ENCODE data around the gene CERS6. TPM values are rescaled to one million over a fixed set of nuclear protein-coding genes. Genes with fewer than 3 reads are reported as not detected.

Gene CERS6
- polyA plus RNA-seq, 4 donors: 6.8 to 55.4 (median 21.9) TPM

DNA sequence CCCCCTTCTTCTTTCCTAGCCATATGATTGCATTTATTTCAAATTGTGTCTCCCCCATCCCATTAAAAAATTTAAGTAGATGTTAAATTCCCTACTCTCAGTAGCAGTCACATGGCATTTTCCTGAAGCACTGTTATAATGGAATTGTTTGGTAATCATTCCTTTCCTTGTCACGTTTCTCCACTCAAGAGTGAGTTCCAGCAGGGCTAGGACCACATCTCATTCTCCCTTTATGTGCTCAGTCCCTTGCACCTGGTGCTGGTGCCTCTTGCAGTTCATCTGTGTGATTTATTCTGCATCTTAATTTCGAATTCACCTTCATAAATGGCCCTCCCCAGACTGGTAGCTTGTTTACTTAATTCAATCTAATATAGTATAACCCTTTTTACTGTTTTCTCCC is 276.0 kb downstream of the CERS6 start:
- Histone ChIP-seq H3K4me1 (ENCODE audit: control insufficient read depth in 3 of 3, insufficient read depth in 2 of 3, low read depth in 1 of 3, low read length in 2 of 3) (no peaks in the 10 kb centered on the region), H3K9me3 (ENCODE audit: control insufficient read depth in 2 of 2, insufficient read depth in 1 of 2, low read depth in 1 of 2, low read length in 1 of 2) (no peaks in the 10 kb centered on the region), H3K27ac (ENCODE audit: low read depth in 1 of 3, low read length in 2 of 3) (no peak overlapping the region), H3K36me3 (ENCODE audit: control insufficient read depth in 3 of 3, insufficient read depth in 2 of 3, low read depth in 1 of 3, low read length in 3 of 3) (peaks cover 0 to 12% (median 2%) of the 10 kb centered on the region in 3 donors), H3K27me3 (ENCODE audit: control insufficient read depth in 3 of 3, insufficient read depth in 3 of 3, low read length in 3 of 3) (no peaks in the 10 kb centered on the region), H3K4me3 (ENCODE audit: low read depth in 1 of 3, low read length in 3 of 3) (no peak overlapping the region)
- FAIRE-seq: no peak
- WGBS, 3 donors: 81 to 86% (median 86%) methylated on average over 2 of the region's 2 CpGs
- no peak for DNase-seq

DNA sequence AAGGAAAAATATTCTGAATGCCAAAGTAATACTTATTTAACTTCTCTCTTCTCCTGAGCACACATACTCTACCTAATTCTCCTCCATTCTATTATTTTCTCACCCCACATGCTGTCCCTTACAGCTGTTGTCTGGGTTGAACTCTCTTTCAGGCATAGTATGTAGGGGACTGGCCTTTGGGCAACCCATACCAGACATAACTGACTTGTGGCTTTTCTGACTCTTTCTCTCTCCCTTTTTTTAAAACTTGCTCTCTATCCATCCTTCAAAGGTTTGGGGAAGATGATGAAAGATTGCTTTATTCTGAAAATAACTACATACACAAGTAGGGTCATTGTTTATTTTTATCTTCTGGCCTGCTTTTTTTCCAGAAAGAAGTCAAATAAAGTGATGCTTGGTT is 276.4 kb downstream of the CERS6 start:
- FAIRE-seq (no peak), DNase-seq (no peak)
- Histone ChIP-seq H3K4me1 (ENCODE audit: control insufficient read depth in 3 of 3, insufficient read depth in 2 of 3, low read depth in 1 of 3, low read length in 2 of 3) (no peaks in the 10 kb centered on the region), H3K27ac (ENCODE audit: low read depth in 1 of 3, low read length in 2 of 3) (no peak overlapping the region), H3K9me3 (ENCODE audit: control insufficient read depth in 2 of 2, insufficient read depth in 1 of 2, low read depth in 1 of 2, low read length in 1 of 2) (no peaks in the 10 kb centered on the region), H3K36me3 (ENCODE audit: control insufficient read depth in 3 of 3, insufficient read depth in 2 of 3, low read depth in 1 of 3, low read length in 3 of 3) (peaks cover 0 to 12% (median 2%) of the 10 kb centered on the region in 3 donors), H3K27me3 (ENCODE audit: control insufficient read depth in 3 of 3, insufficient read depth in 3 of 3, low read length in 3 of 3) (no peaks in the 10 kb centered on the region), H3K4me3 (ENCODE audit: low read depth in 1 of 3, low read length in 3 of 3) (no peak overlapping the region)

DNA sequence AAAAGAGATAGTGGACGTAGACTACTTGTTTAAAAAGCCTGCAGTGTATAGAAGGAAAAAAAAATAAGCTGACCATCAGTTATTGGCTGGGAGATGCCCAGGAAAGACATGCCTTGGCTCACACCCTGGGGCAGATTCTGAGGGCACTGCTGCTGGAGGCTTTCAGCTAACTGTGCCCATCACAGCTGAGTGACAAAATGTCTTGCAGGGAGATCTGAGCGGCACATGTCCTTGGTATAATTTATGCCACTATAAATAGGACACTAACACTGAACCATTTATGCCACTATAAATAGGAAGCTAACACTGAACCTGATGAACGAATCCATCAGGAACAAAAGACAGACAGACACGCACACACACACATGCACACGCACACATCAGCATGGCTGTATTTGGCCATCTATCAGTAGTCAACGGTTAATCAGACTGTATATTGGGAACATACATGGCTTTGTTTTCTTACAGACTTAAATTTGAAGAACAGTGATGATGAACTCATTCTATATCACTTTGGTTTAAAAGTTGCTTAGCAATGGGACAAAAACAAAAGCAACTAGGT is 278.2 kb downstream of the CERS6 start:
- Histone ChIP-seq H3K4me3 (ENCODE audit: low read depth in 1 of 3, low read length in 3 of 3) (no peak overlapping the region), H3K36me3 (ENCODE audit: control insufficient read depth in 3 of 3, insufficient read depth in 2 of 3, low read depth in 1 of 3, low read length in 3 of 3) (peaks cover 0 to 6% (median 2%) of the 10 kb centered on the region in 3 donors), H3K27ac (ENCODE audit: low read depth in 1 of 3, low read length in 2 of 3) (no peak overlapping the region), H3K9me3 (ENCODE audit: control insufficient read depth in 2 of 2, insufficient read depth in 1 of 2, low read depth in 1 of 2, low read length in 1 of 2) (no peaks in the 10 kb centered on the region), H3K27me3 (ENCODE audit: control insufficient read depth in 3 of 3, insufficient read depth in 3 of 3, low read length in 3 of 3) (no peaks in the 10 kb centered on the region), H3K4me1 (ENCODE audit: control insufficient read depth in 3 of 3, insufficient read depth in 2 of 3, low read depth in 1 of 3, low read length in 2 of 3) (no peaks in the 10 kb centered on the region)
- WGBS, 3 donors: 90 to 94% (median 91%) methylated on average over 6 of the region's 6 CpGs
- DNase-seq (no peak), FAIRE-seq (no peak)

DNA sequence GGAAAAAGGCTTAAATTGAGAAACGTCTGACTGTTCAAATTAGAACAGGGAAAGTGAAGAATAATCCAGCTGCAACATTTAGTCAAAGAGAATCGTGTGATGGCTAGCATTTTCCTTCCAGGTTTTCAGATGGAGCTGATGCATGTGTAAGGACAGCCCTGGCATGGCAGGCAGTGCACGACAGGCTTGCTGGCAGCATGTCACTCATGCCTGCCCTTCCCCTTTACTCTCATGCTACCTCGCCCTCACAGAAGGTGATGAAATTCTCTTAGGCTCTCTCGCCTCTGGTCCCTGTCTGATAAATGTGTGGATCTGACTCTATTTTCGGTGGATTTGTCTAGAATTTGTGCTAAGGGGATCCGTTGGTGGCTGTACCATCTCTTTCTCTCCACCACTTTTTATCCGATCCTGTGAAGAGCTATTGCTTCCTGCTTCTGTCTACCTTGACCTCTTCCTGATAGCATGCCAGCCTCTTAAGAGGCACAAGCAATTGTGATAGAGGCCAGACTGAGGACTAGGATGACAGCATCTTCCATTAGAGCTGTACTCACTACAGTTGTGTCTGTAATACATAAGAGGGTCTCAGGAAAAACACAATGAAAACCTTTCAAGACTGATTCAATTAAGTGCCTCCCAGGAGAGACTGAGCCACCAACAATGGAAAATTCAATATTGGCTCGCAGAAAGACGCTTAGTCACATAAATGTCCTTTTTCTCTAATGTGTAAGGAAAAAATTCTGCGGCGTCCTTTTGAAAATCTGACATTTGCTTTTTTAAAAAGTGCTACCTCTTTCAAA is 280.8 kb downstream of the CERS6 start:
- no peak overlapping the region for H3K4me3 ChIP-seq (ENCODE audit: low read depth in 1 of 3, low read length in 3 of 3)
- FAIRE-seq (no peak), DNase-seq (no peak)
- no peak overlapping the region for H3K27ac ChIP-seq (ENCODE audit: low read depth in 1 of 3, low read length in 2 of 3)
- H3K27me3 ChIP-seq (ENCODE audit: control insufficient read depth in 3 of 3, insufficient read depth in 3 of 3, low read length in 3 of 3): no peaks in the 10 kb centered on the region
- no peaks in the 10 kb centered on the region for H3K9me3 ChIP-seq (ENCODE audit: control insufficient read depth in 2 of 2, insufficient read depth in 1 of 2, low read depth in 1 of 2, low read length in 1 of 2)
- H3K4me1 ChIP-seq (ENCODE audit: control insufficient read depth in 3 of 3, insufficient read depth in 2 of 3, low read depth in 1 of 3, low read length in 2 of 3): peaks cover 0 to 7% (median 0%) of the 10 kb centered on the region in 3 donors
- peaks cover 0 to 3% (median 2%) of the 10 kb centered on the region in 3 donors for H3K36me3 ChIP-seq (ENCODE audit: control insufficient read depth in 3 of 3, insufficient read depth in 2 of 3, low read depth in 1 of 3, low read length in 3 of 3)
- WGBS, 3 donors: 74 to 85% (median 75%) methylated on average over 12 of the region's 12 CpGs

DNA sequence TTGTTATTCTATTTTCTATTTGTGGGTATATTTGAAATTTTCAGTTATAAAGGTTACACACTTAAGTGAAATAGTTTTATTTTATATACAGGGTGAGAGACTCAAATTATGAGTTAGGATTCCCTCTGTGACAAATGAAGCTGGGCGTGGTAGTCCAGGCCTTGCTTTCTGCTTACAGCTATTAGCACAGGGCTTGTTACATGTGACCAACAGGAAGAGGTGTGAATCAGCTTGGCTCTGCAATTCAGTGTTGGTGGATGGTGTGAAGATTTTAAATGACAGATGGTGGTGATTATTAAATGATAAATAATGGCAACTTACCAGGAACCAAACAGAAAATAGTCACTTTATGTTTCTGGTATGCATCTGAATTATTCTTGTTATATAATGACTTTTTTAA is 282.0 kb downstream of the CERS6 start:
- FAIRE-seq (no peak), DNase-seq (peak; percentile 50 to 57)
- H3K27me3 ChIP-seq (ENCODE audit: control insufficient read depth in 3 of 3, insufficient read depth in 3 of 3, low read length in 3 of 3): no peaks in the 10 kb centered on the region
- no peak overlapping the region for H3K4me3 ChIP-seq (ENCODE audit: low read depth in 1 of 3, low read length in 3 of 3)
- H3K4me1 ChIP-seq (ENCODE audit: control insufficient read depth in 3 of 3, insufficient read depth in 2 of 3, low read depth in 1 of 3, low read length in 2 of 3): peaks cover 0 to 15% (median 2%) of the 10 kb centered on the region in 3 donors
- H3K36me3 ChIP-seq (ENCODE audit: control insufficient read depth in 3 of 3, insufficient read depth in 2 of 3, low read depth in 1 of 3, low read length in 3 of 3): peaks cover 0 to 3% (median 2%) of the 10 kb centered on the region in 3 donors
- no peaks in the 10 kb centered on the region for H3K9me3 ChIP-seq (ENCODE audit: control insufficient read depth in 2 of 2, insufficient read depth in 1 of 2, low read depth in 1 of 2, low read length in 1 of 2)
- WGBS, 3 donors: 63 to 83% (median 74%) methylated on average over 1 of the region's 1 CpG
- no peak overlapping the region for H3K27ac ChIP-seq (ENCODE audit: low read depth in 1 of 3, low read length in 2 of 3)

- FAIRE-seq: no peak
- Histone ChIP-seq H3K27me3 (ENCODE audit: control insufficient read depth in 3 of 3, insufficient read depth in 3 of 3, low read length in 3 of 3) (no peaks in the 10 kb centered on the region), H3K27ac (ENCODE audit: low read depth in 1 of 3, low read length in 2 of 3) (no peak overlapping the region), H3K36me3 (ENCODE audit: control insufficient read depth in 3 of 3, insufficient read depth in 2 of 3, low read depth in 1 of 3, low read length in 3 of 3) (peaks cover 0 to 3% (median 0%) of the 10 kb centered on the region in 3 donors), H3K4me1 (ENCODE audit: control insufficient read depth in 3 of 3, insufficient read depth in 2 of 3, low read depth in 1 of 3, low read length in 2 of 3) (peaks cover 0 to 19% (median 4%) of the 10 kb centered on the region in 3 donors), H3K9me3 (ENCODE audit: control insufficient read depth in 2 of 2, insufficient read depth in 1 of 2, low read depth in 1 of 2, low read length in 1 of 2) (no peaks in the 10 kb centered on the region), H3K4me3 (ENCODE audit: low read depth in 1 of 3, low read length in 3 of 3) (no peak overlapping the region)
- WGBS, 3 donors: 92 to 95% (median 94%) methylated on average over 3 of the region's 3 CpGs
- no peak for DNase-seq
Measured at GRCh38 chr2:168740360-168740759, 284.3 kb downstream of the CERS6 start.

DNA sequence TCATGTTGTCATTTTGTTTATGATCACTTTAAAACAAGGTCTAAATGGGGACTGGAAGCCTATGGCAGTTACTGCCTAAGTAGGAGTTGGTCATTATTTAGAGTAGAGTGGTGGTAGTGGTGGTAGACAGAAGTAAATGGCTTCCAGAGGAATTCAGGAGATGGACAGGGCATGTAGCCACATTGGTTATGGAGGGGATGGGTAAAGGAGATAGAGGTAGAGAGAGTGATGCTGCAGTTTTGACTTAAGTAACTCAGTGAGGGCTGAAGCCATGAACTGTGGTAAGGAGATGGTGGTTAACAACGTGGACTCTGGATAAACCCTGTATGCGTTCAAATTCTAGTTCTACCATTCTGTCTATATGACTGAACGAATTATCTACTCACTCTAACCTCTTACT is 284.7 kb downstream of the CERS6 start:
- Histone ChIP-seq H3K4me3 (ENCODE audit: low read depth in 1 of 3, low read length in 3 of 3) (no peak overlapping the region), H3K4me1 (ENCODE audit: control insufficient read depth in 3 of 3, insufficient read depth in 2 of 3, low read depth in 1 of 3, low read length in 2 of 3) (peaks cover 0 to 19% (median 4%) of the 10 kb centered on the region in 3 donors), H3K27me3 (ENCODE audit: control insufficient read depth in 3 of 3, insufficient read depth in 3 of 3, low read length in 3 of 3) (no peaks in the 10 kb centered on the region), H3K36me3 (ENCODE audit: control insufficient read depth in 3 of 3, insufficient read depth in 2 of 3, low read depth in 1 of 3, low read length in 3 of 3) (peaks cover 0 to 6% (median 0%) of the 10 kb centered on the region in 3 donors), H3K9me3 (ENCODE audit: control insufficient read depth in 2 of 2, insufficient read depth in 1 of 2, low read depth in 1 of 2, low read length in 1 of 2) (no peaks in the 10 kb centered on the region), H3K27ac (ENCODE audit: low read depth in 1 of 3, low read length in 2 of 3) (no peak overlapping the region)
- WGBS, 3 donors: 64 to 77% (median 74%) methylated on average over 3 of the region's 3 CpGs
- FAIRE-seq (no peak), DNase-seq (no peak)

GRCh38 chr2:168742258-168742932 is 286.3 kb downstream of the CERS6 start:
- peaks cover 0 to 6% (median 0%) of the 10 kb centered on the region in 3 donors for H3K36me3 ChIP-seq (ENCODE audit: control insufficient read depth in 3 of 3, insufficient read depth in 2 of 3, low read depth in 1 of 3, low read length in 3 of 3)
- H3K9me3 ChIP-seq (ENCODE audit: control insufficient read depth in 2 of 2, insufficient read depth in 1 of 2, low read depth in 1 of 2, low read length in 1 of 2): no peaks in the 10 kb centered on the region
- H3K27me3 ChIP-seq (ENCODE audit: control insufficient read depth in 3 of 3, insufficient read depth in 3 of 3, low read length in 3 of 3): no peaks in the 10 kb centered on the region
- FAIRE-seq (no peak), DNase-seq (peak in 1 of 2 donors; percentile 26)
- 48 to 77% (median 58%) methylated on average over 4 of the region's 4 CpGs for WGBS, 3 donors
- H3K4me1 ChIP-seq (ENCODE audit: control insufficient read depth in 3 of 3, insufficient read depth in 2 of 3, low read depth in 1 of 3, low read length in 2 of 3): peaks cover 0 to 19% (median 4%) of the 10 kb centered on the region in 3 donors
- no peak overlapping the region for H3K27ac ChIP-seq (ENCODE audit: low read depth in 1 of 3, low read length in 2 of 3)
- H3K4me3 ChIP-seq (ENCODE audit: low read depth in 1 of 3, low read length in 3 of 3): no peak overlapping the region
